A549 (cell line): ENCODE data around the gene CGREF1. TPM values are rescaled to one million over a fixed set of nuclear protein-coding genes. Genes with fewer than 3 reads are reported as not detected.

Experiments used
- ATAC-seq, 2 experiments: fragments of 200-7000 bp in 1 of 2; fragments of >200 bp in 1 of 2; cut with Nextera tagmentation in 1 of 2; cut with Tn5 transposase in 1 of 2; 3 replicates each; pipeline versions ENCODE4 v1.8.0 to v1.9.1; 2018 to 2020; ENCODE audit warnings: mild to moderate bottlenecking in 1 of 2, moderate library complexity in 1 of 2
- CTCF ChIA-PET: fragments of 300-600 bp; sonication (Branson Sonifier 250); formaldehyde crosslinking; extraction: SDS; loops from one replicate; lab custom pipeline; 2021; ENCODE audit warnings: antibody characterized with exemption, inconsistent platforms; lab: Yijun Ruan, JAX
- POLR2A ChIA-PET: fragments of 350-600 bp; formaldehyde crosslinking; extraction: SDS; loops from one replicate; lab custom pipeline; 2021; ENCODE audit warnings: antibody characterized with exemption, inconsistent platforms; lab: Yijun Ruan, JAX
- DNase-seq, 2 experiments: peaks; one replicate each; pipeline versions ENCODE4 v3.0.0 to v3.0.0-alpha.2; 2011 to 2016; ENCODE audit warnings: low read depth in 1 of 2, low spot score in 1 of 2
- FAIRE-seq: peaks from 2 replicates; lab custom pipeline; 2011; peaks lifted over from hg19 to GRCh38; lab: Jason Lieb, UNC
- H3K27ac ChIP-seq, 2 experiments: fragments of >200 bp; sonication (Bioruptor Twin); formaldehyde crosslinking; 3 replicates each; pipeline ENCODE4 v1.5.1; 2016 to 2017
- H3K4me1 ChIP-seq: fragments of >200 bp; sonication (Bioruptor Twin); formaldehyde crosslinking; 3 replicates; pipeline ENCODE4 v1.6.1; 2016
- H3K4me2 ChIP-seq: fragments of >200 bp; sonication (Bioruptor Twin); formaldehyde crosslinking; 3 replicates; pipeline ENCODE4 v1.6.1; 2016
- H3K4me3 ChIP-seq: fragments of >200 bp; sonication (Bioruptor Twin); formaldehyde crosslinking; 3 replicates; pipeline ENCODE4 v1.5.1; 2016
- H3K9me3 ChIP-seq: fragments of >200 bp; sonication (Bioruptor Twin); formaldehyde crosslinking; 3 replicates; pipeline ENCODE4 v1.6.1; 2016
- CBX2 ChIP-seq: fragments of 200-600 bp; sonication (generic); IDR thresholded peaks from 2 replicates; pipeline ENCODE4 v1.6.1; 2016; ENCODE audit warnings: low read depth, mild to moderate bottlenecking, borderline replicate concordance
- CHD2 ChIP-seq: fragments of 150-350 bp; IDR thresholded peaks from 2 replicates; pipeline ENCODE4 v1.6.1; 2014; ENCODE audit warnings: low read length; ENCODE audit not compliant: partially characterized antibody
- EHF ChIP-seq: fragments of 250-450 bp; sonication (Bioruptor Pico); IDR thresholded peaks from 2 replicates; pipeline ENCODE4 v1.5.0; 2020; ENCODE audit warnings: mild to moderate bottlenecking
- EHMT2 ChIP-seq: fragments of 200-600 bp; sonication (generic); IDR thresholded peaks from 2 replicates; pipeline ENCODE4 v1.6.1; 2016; ENCODE audit warnings: antibody characterized with exemption, low read depth, mild to moderate bottlenecking, moderate library complexity
- ESRRA ChIP-seq: fragments of 150-350 bp; IDR thresholded peaks from 2 replicates; pipeline ENCODE4 v1.6.1; 2014; ENCODE audit warnings: mild to moderate bottlenecking, low read length, borderline replicate concordance
- FOSL2 ChIP-seq, 2 experiments: fragments of 450-650 bp in 1 of 2; fragments of >200 bp in 1 of 2; sonication (Bioruptor Twin) in 1 of 2; formaldehyde crosslinking; IDR thresholded peaks; 2 replicates each; pipeline versions ENCODE4 v1.5.0 to v1.6.1; 2016 to 2020; ENCODE audit warnings: mild to moderate bottlenecking in 1 of 2, moderate library complexity in 1 of 2
- FOXS1 ChIP-seq: fragments of 250-450 bp; sonication (Bioruptor Pico); IDR thresholded peaks from 2 replicates; pipeline ENCODE4 v1.5.0; 2020; ENCODE audit warnings: mild to moderate bottlenecking, moderate library complexity
- GATA3 ChIP-seq: IDR thresholded peaks from 2 replicates; pipeline ENCODE4 v1.6.1; 2012; ENCODE audit warnings: borderline replicate concordance
- HEYL ChIP-seq: fragments of 250-450 bp; sonication (Bioruptor Pico); IDR thresholded peaks from 2 replicates; pipeline ENCODE4 v1.8.0; 2021; ENCODE audit warnings: mild to moderate bottlenecking, moderate library complexity
- HOXA7 ChIP-seq: fragments of 250-450 bp; sonication (Bioruptor Pico); IDR thresholded peaks from 2 replicates; pipeline ENCODE4 v1.5.0; 2020; ENCODE audit warnings: mild to moderate bottlenecking, moderate library complexity
- MAZ ChIP-seq: fragments of 150-350 bp; IDR thresholded peaks from 2 replicates; pipeline ENCODE4 v1.6.1; 2014; ENCODE audit warnings: antibody characterized with exemption, low read depth, low read length, borderline replicate concordance
- MYC ChIP-seq: IDR thresholded peaks from 2 replicates; pipeline ENCODE4 v1.6.1; 2012; ENCODE audit warnings: mild to moderate bottlenecking, inconsistent platforms, low read length, improper control_type of control experiment, borderline replicate concordance
- NFE2L2 ChIP-seq: fragments of 150-350 bp; conservative IDR thresholded peaks from 2 replicates; pipeline ENCODE4 v1.6.1; 2014; ENCODE audit warnings: low read length
- PBX3 ChIP-seq: IDR thresholded peaks from 2 replicates; pipeline ENCODE4 v1.6.1; 2012
- POLR2AphosphoS2 ChIP-seq: conservative IDR thresholded peaks from 2 replicates; pipeline ENCODE4 v1.6.1; 2012; ENCODE audit warnings: low read length, improper control_type of control experiment, inconsistent platforms
- RARB ChIP-seq: fragments of 250-450 bp; sonication (Bioruptor Pico); IDR thresholded peaks from 2 replicates; pipeline ENCODE4 v1.8.0; 2021; ENCODE audit warnings: mild to moderate bottlenecking, moderate library complexity
- RCOR1 ChIP-seq: fragments of 150-350 bp; IDR thresholded peaks from 2 replicates; pipeline ENCODE4 v1.6.1; 2014; ENCODE audit warnings: antibody characterized with exemption, low read length, low read depth
- RNF2 ChIP-seq: fragments of 200-600 bp; sonication (generic); IDR thresholded peaks from 2 replicates; pipeline ENCODE4 v1.6.1; 2016; ENCODE audit warnings: low read depth, mild to moderate bottlenecking, antibody characterized with exemption, moderate library complexity, borderline replicate concordance
- ZFP36 ChIP-seq: fragments of 450-650 bp; IDR thresholded peaks from 2 replicates; pipeline ENCODE4 v1.6.1; 2014; ENCODE audit warnings: borderline replicate concordance; ENCODE audit not compliant: partially characterized antibody
- ZSCAN20 ChIP-seq: fragments of 250-450 bp; sonication (Bioruptor Pico); IDR thresholded peaks from 2 replicates; pipeline ENCODE4 v1.8.0; 2022; ENCODE audit warnings: mild to moderate bottlenecking, moderate library complexity
- WGBS: methylation state at CpG from one replicate; pipeline ENCODE4 v1.1.6; 2017; ENCODE audit errors: missing lambda C conversion rate; 5-methylcytosine and 5-hydroxymethylcytosine counted together
- polyA plus RNA-seq, 4 experiments: library from polyadenylated mRNA; depleted of rRNA in 3 of 4; stranded (reverse); fragments of >200 nt; fragmentation: RNase III in 1 of 4; extraction: RNeasy Plus Mini Kit Qiagen cat#74134 plus additional on column Dnase treatment in 1 of 4; gene quantifications; 2 replicates in 3 of 4; 3 replicates in 1 of 4; pipeline ENCODE4 v1.2.3, GENCODE V29; 2011 to 2017
- TF ChIP-seq, protein P1 (sequence below): fragments of 150-350 bp; IDR thresholded peaks from 2 replicates; pipeline ENCODE4 v1.6.1; 2014; ENCODE audit warnings: low read depth, mild to moderate bottlenecking, low read length
- TF ChIP-seq, protein P2 (sequence below): fragments of 450-650 bp; IDR thresholded peaks from 2 replicates; pipeline ENCODE4 v1.6.1; 2014; ENCODE audit warnings: antibody characterized with exemption
- TF ChIP-seq, protein P3 (sequence below): fragments of >200 bp; sonication (Bioruptor Twin); formaldehyde crosslinking; IDR thresholded peaks from 3 replicates; pipeline ENCODE4 v1.6.1; 2016

CGREF1 gene
- polyA plus RNA-seq, 2 of the 4 experiments (the other 2 are of a cell fraction) = 5.1 to 5.8 TPM

GRCh38 chr2:27150639-27151230 lies 31.8 kb upstream of the CGREF1 start:
- DNase-seq (no peak), ATAC-seq (no peak), FAIRE-seq (no peak)
- H3K4me3 ChIP-seq = no peak overlapping the region
- no peaks in the 10 kb centered on the region for H3K9me3 ChIP-seq
- H3K4me2 ChIP-seq = no peak overlapping the region
- WGBS = 70% methylated on average over 8 of the region's 8 CpGs
- TF ChIP-seq, protein P1, sequence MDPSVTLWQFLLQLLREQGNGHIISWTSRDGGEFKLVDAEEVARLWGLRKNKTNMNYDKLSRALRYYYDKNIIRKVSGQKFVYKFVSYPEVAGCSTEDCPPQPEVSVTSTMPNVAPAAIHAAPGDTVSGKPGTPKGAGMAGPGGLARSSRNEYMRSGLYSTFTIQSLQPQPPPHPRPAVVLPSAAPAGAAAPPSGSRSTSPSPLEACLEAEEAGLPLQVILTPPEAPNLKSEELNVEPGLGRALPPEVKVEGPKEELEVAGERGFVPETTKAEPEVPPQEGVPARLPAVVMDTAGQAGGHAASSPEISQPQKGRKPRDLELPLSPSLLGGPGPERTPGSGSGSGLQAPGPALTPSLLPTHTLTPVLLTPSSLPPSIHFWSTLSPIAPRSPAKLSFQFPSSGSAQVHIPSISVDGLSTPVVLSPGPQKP = no peak
- TF ChIP-seq, protein P2, sequence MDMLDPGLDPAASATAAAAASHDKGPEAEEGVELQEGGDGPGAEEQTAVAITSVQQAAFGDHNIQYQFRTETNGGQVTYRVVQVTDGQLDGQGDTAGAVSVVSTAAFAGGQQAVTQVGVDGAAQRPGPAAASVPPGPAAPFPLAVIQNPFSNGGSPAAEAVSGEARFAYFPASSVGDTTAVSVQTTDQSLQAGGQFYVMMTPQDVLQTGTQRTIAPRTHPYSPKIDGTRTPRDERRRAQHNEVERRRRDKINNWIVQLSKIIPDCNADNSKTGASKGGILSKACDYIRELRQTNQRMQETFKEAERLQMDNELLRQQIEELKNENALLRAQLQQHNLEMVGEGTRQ = no peak
- TF ChIP-seq RARB (CRISPR knock-in tag) = no peak
- no peak for TF ChIP-seq FOXS1 (CRISPR knock-in tag)
- TF ChIP-seq NFE2L2 = no peak
- no peak for TF ChIP-seq MYC
- TF ChIP-seq CBX2 = no peak
- no peak for TF ChIP-seq HOXA7
- no peak for TF ChIP-seq MAZ
- no peak for TF ChIP-seq GATA3
- TF ChIP-seq EHMT2 = no peak
- no peak for TF ChIP-seq PBX3
- TF ChIP-seq POLR2AphosphoS2 = no peak
- TF ChIP-seq ZFP36 = no peak
- no peak for TF ChIP-seq RCOR1
- H3K27ac ChIP-seq = no peak overlapping the region
- H3K4me1 ChIP-seq = 0 out of 3 replicates have a peak, but pooled peaks cover 8% of the 10 kb centered on the region
- CTCF ChIA-PET = interaction anchor here (0.9 to 5.1 kb wide), 7 partner anchors 8 to 130 kb away, joined by 3 to 36 read pairs (median 3); partner anchors contain the start of gene PRR30
- POLR2A ChIA-PET = interaction anchor here (0.5 kb wide), 1 partner anchor 61 kb away, joined by 3 read pairs; no protein-coding TSS in a partner anchor

- CTCF ChIA-PET = interaction anchor here (0.9 to 2.6 kb wide), 6 partner anchors 8 to 131 kb away, joined by 3 to 9 read pairs (median 3); partner anchors contain the start of gene PRR30
- TF ChIP-seq RNF2 = no peak
- no peak for TF ChIP-seq EHF (CRISPR knock-in tag)
- no peak for TF ChIP-seq HEYL
- no peak for TF ChIP-seq RCOR1
- TF ChIP-seq CHD2 = no peak
- TF ChIP-seq ESRRA = no peak
- no peak for TF ChIP-seq ZSCAN20 (CRISPR knock-in tag)
- TF ChIP-seq, protein P3, sequence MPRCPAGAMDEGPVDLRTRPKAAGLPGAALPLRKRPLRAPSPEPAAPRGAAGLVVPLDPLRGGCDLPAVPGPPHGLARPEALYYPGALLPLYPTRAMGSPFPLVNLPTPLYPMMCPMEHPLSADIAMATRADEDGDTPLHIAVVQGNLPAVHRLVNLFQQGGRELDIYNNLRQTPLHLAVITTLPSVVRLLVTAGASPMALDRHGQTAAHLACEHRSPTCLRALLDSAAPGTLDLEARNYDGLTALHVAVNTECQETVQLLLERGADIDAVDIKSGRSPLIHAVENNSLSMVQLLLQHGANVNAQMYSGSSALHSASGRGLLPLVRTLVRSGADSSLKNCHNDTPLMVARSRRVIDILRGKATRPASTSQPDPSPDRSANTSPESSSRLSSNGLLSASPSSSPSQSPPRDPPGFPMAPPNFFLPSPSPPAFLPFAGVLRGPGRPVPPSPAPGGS = no peak
- no peak for TF ChIP-seq FOSL2 (IDR thresholded peaks at IDR 0.05)
- TF ChIP-seq FOSL2 (CRISPR knock-in tag; IDR thresholded peaks at IDR 0.05) = no peak
- no peak for TF ChIP-seq NFE2L2
- FAIRE-seq = no peak
- no peak for DNase-seq
- 0 out of 3 replicates have a peak, but pooled peaks cover 8% of the 10 kb centered on the region for H3K4me1 ChIP-seq
- no peak; a peak in 1 of 6 replicates for ATAC-seq
- no peak overlapping the region for H3K4me3 ChIP-seq
- H3K4me2 ChIP-seq = no peak overlapping the region
- POLR2A ChIA-PET = interaction anchor here (0.5 kb wide), 1 partner anchor 60 kb away, joined by 3 read pairs; no protein-coding TSS in a partner anchor
- H3K27ac ChIP-seq = no peak overlapping the region
- WGBS = 82% methylated on average over 29 of the region's 29 CpGs
- no peaks in the 10 kb centered on the region for H3K9me3 ChIP-seq
Observed at GRCh38 chr2:27149570-27150405, 30.9 kb upstream of the CGREF1 start.
